Keratinocyte (primary cell): Measurements from ENCODE around the gene SUSD3.

ENCODE experiments used
- EZH2 ChIP-seq: IDR thresholded peaks from one replicate; pipeline ENCODE4 v1.6.1; 2012; ENCODE audit warnings: inconsistent platforms, mild to moderate bottlenecking, low read length, moderate library complexity
- TF ChIP-seq, protein P1 (sequence below), 3 experiments: IDR thresholded peaks in 1 of 3; conservative IDR thresholded peaks in 1 of 3; optimal IDR thresholded peaks in 1 of 3; 2 replicates in 2 of 3; 3 replicates in 1 of 3; pipeline versions ENCODE3 to v1.5.1; 2011; ENCODE audit warnings: low read length in 3 of 3, mild to moderate bottlenecking in 3 of 3, moderate library complexity in 2 of 3, control low read depth in 1 of 3, inconsistent platforms in 1 of 3; ENCODE audit not compliant: insufficient read depth in 2 of 3; ENCODE audit errors: extremely low read depth in 1 of 3

DNA sequence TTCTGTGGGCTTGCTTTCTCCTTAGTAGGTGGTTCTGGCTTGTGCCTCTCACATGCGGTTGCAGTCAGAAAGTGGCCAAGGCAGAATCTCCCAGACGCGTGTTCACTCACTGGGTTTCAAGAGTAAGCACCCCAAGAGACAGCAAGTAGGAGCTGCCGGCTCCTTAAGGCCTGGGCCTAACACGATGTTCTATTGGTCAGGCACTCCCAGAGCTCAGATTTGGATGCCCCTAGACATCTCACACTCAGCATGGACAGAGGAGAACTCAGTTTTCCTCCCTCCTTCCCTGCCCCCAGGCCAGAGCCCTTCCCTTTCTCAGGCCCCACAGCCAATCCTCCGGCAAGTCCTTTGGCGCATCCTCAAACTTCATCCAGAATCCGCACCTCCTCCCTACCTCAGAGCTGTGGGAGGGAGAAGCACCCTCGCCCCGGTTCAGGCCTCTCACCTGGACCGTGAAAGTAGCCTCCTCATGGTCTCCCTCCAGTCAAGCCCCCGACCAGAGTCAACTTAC, 31.0 kb downstream of the SUSD3 start:
- no peak for TF ChIP-seq EZH2
- TF ChIP-seq, protein P1, sequence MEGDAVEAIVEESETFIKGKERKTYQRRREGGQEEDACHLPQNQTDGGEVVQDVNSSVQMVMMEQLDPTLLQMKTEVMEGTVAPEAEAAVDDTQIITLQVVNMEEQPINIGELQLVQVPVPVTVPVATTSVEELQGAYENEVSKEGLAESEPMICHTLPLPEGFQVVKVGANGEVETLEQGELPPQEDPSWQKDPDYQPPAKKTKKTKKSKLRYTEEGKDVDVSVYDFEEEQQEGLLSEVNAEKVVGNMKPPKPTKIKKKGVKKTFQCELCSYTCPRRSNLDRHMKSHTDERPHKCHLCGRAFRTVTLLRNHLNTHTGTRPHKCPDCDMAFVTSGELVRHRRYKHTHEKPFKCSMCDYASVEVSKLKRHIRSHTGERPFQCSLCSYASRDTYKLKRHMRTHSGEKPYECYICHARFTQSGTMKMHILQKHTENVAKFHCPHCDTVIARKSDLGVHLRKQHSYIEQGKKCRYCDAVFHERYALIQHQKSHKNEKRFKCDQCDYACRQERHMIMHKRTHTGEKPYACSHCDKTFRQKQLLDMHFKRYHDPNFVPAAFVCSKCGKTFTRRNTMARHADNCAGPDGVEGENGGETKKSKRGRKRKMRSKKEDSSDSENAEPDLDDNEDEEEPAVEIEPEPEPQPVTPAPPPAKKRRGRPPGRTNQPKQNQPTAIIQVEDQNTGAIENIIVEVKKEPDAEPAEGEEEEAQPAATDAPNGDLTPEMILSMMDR (optimal IDR thresholded peaks at IDR 0.05 in 1 of 3, IDR thresholded peaks at IDR 0.05 in 1 of 3, conservative IDR thresholded peaks at IDR 0.05 in 1 of 3; ENCODE audit: extremely low read depth in 1 of 3, insufficient read depth in 2 of 3, low read length in 3 of 3), result no peak
